GM12878 (cell line): Measurements from ENCODE around the gene SURF2. TPM values are rescaled to one million over a fixed set of nuclear protein-coding genes. Genes with fewer than 3 reads are reported as not detected.
A peak's percentile ranks its signal among the peaks of the same experiment; 100 is the strongest.

Source experiments
- ATAC-seq: fragments of 200-7000 bp; cut with Tn5 transposase; 3 replicates; pipeline ENCODE4 v1.9.1; 2020; ENCODE audit warnings: mild to moderate bottlenecking, moderate library complexity
- BruUV-seq: library from RNA; stranded (reverse); fragments of 400-500 nt; replicated peaks from 2 replicates; lab custom pipeline; 2021; lab: Mats Ljungman, UMichigan
- CTCF ChIA-PET: fragments of 300-600 bp; sonication (Branson Sonifier 250); formaldehyde crosslinking; extraction: SDS; loops from one replicate; lab custom pipeline; 2021; ENCODE audit warnings: inconsistent platforms; lab: Yijun Ruan, JAX
- POLR2A ChIA-PET: fragments of 350-600 bp; formaldehyde crosslinking; extraction: SDS; loops from one replicate; lab custom pipeline; 2021; ENCODE audit warnings: inconsistent platforms; lab: Charles Lee
- RAD21 ChIA-PET: fragments of 300-600 bp; sonication (Branson Sonifier 250); formaldehyde crosslinking; loops from one replicate; lab custom pipeline; 2023; ENCODE audit warnings: antibody characterized with exemption; ENCODE audit not compliant: unreplicated experiment; lab: Charles Lee
- SMC1A ChIA-PET: fragments of 300-600 bp; sonication (Branson Sonifier 250); formaldehyde crosslinking; loops from one replicate; lab custom pipeline; 2023; ENCODE audit not compliant: unreplicated experiment, uncharacterized antibody; lab: Charles Lee
- DNase-seq: peaks from one replicate; pipeline ENCODE4 v3.0.0-alpha.2; 2011; ENCODE audit warnings: low read depth, low spot score
- FAIRE-seq: peaks from 3 replicates; lab custom pipeline; 2011; peaks lifted over from hg19 to GRCh38; lab: Jason Lieb, UNC
- H2AFZ ChIP-seq: 2 replicates; pipeline ENCODE4 v1.6.0; 2011; ENCODE audit warnings: low read depth, low read length, control low read depth; ENCODE audit not compliant: control insufficient read depth
- H3K27ac ChIP-seq: 2 replicates; pipeline ENCODE4 v1.5.1; 2011; ENCODE audit warnings: control low read depth; ENCODE audit not compliant: control insufficient read depth, insufficient read depth
- H3K27me3 ChIP-seq, 2 experiments: replicated peaks in 1 of 2; 2 replicates each; pipeline versions ENCODE4 v1.6.0 to v1.6.1; 2011; ENCODE audit warnings: low read length in 1 of 2; ENCODE audit not compliant: control insufficient read depth in 2 of 2, insufficient read depth in 2 of 2
- H3K36me3 ChIP-seq, 2 experiments: 2 replicates each; pipeline ENCODE4 v1.5.1; 2011; ENCODE audit warnings: low read length in 1 of 2; ENCODE audit not compliant: control insufficient read depth in 2 of 2, insufficient read depth in 2 of 2
- H3K4me1 ChIP-seq: 2 replicates; pipeline ENCODE4 v1.6.1; 2011; ENCODE audit warnings: mild to moderate bottlenecking, low read length, moderate library complexity, mixed read lengths; ENCODE audit not compliant: control insufficient read depth, insufficient read depth
- H3K4me2 ChIP-seq: 2 replicates; pipeline ENCODE4 v1.6.0; 2011; ENCODE audit warnings: control low read depth; ENCODE audit not compliant: control insufficient read depth, insufficient read depth
- H3K4me3 ChIP-seq: fragments of 200-600 bp; sonication (generic); 2 replicates; pipeline ENCODE4 v1.5.1; 2016
- H3K79me2 ChIP-seq: 2 replicates; pipeline ENCODE4 v1.6.0; 2011; ENCODE audit warnings: low read length; ENCODE audit not compliant: control insufficient read depth, insufficient read depth
- H3K9ac ChIP-seq: 2 replicates; pipeline ENCODE4 v1.8.0; 2011; ENCODE audit warnings: low read length, control low read depth, mixed read lengths; ENCODE audit not compliant: control insufficient read depth, insufficient read depth
- H3K9me3 ChIP-seq: replicated peaks from 3 replicates; pipeline ENCODE4 v1.5.1; 2011; ENCODE audit warnings: mild to moderate bottlenecking, low read length; ENCODE audit not compliant: control insufficient read depth, insufficient read depth
- H4K20me1 ChIP-seq: 2 replicates; pipeline ENCODE4 v1.6.0; 2011; ENCODE audit not compliant: control insufficient read depth, insufficient read depth
- BRCA1 ChIP-seq: IDR thresholded peaks from 2 replicates; pipeline ENCODE4 v1.6.1; 2011; ENCODE audit warnings: low read depth, low read length, improper control_type of control experiment
- DPF2 ChIP-seq: fragments of 450-650 bp; IDR thresholded peaks from 2 replicates; pipeline ENCODE4 v1.6.1; 2017; ENCODE audit warnings: mild to moderate bottlenecking
- ESRRA ChIP-seq: IDR thresholded peaks from 2 replicates; pipeline ENCODE4 v1.6.1; 2012; ENCODE audit warnings: mild to moderate bottlenecking, low read length, improper control_type of control experiment
- FOXM1 ChIP-seq: IDR thresholded peaks from 2 replicates; pipeline ENCODE4 v1.6.1; 2012; ENCODE audit warnings: low read depth, mild to moderate bottlenecking, inconsistent platforms, low read length, moderate library complexity
- MYC ChIP-seq: IDR thresholded peaks from 2 replicates; pipeline ENCODE4 v1.6.1; 2011; ENCODE audit warnings: mild to moderate bottlenecking, low read length, moderate library complexity, inconsistent platforms; ENCODE audit not compliant: insufficient read depth, insufficient replicate concordance, insufficient read length, severe bottlenecking
- POLR2AphosphoS5 ChIP-seq: IDR thresholded peaks from 2 replicates; pipeline ENCODE4 v1.6.1; 2011; ENCODE audit warnings: mild to moderate bottlenecking, low read length, inconsistent platforms
- SMAD1 ChIP-seq: fragments of 450-650 bp; IDR thresholded peaks from 2 replicates; pipeline ENCODE4 v1.6.1; 2018; ENCODE audit warnings: mild to moderate bottlenecking, low read depth; ENCODE audit not compliant: partially characterized antibody
- SPI1 ChIP-seq: IDR thresholded peaks from 2 replicates; pipeline ENCODE4 v1.6.1; 2011; ENCODE audit warnings: low read depth, mild to moderate bottlenecking, low read length, moderate library complexity, borderline replicate concordance; ENCODE audit not compliant: insufficient read depth
- STAT1 ChIP-seq: fragments of 450-650 bp; conservative IDR thresholded peaks from 2 replicates; pipeline ENCODE4 v1.6.1; 2014; ENCODE audit warnings: antibody characterized with exemption, mild to moderate bottlenecking
- whole genome bisulfite sequencing: methylation state at CpG from one replicate; pipeline ENCODE4 v1.1.6; 2016; ENCODE audit warnings: low lambda C conversion rate; ENCODE audit not compliant: insufficient replicate concordance, insufficient coverage; ENCODE audit errors: missing lambda C conversion rate; 5-methylcytosine and 5-hydroxymethylcytosine counted together
- in situ Hi-C: fragments of 300-500 bp; cut with MboI; formaldehyde crosslinking; loops from 9 replicates; pipeline ENCODE4 v1.14.3; 2018; ENCODE audit warnings: mixed read lengths
- intact Hi-C: fragments of 100-400 bp; cut with micrococcal nuclease; formaldehyde crosslinking; loops from one replicate; pipeline ENCODE4 v1.14.2; 2022; ENCODE audit not compliant: unreplicated experiment
- polyA plus RNA-seq, 11 experiments: library from polyadenylated mRNA; depleted of rRNA in 4 of 11; unstranded in 6 of 11; stranded (reverse) in 5 of 11; fragments of >200 nt; fragmentation: Nextera tagmentation in 4 of 11; fragmentation: Illumina TruSeq in 1 of 11; extraction: Ambion mirVana in 4 of 11; extraction: Trizol in 1 of 11; gene quantifications; 1 replicate in 1 of 11; 2 replicates in 10 of 11; pipeline versions ENCODE4 v1.2.1 to v1.2.3, GENCODE V29; 2011 to 2016; ENCODE audit warnings: inconsistent platforms in 2 of 11, missing spikeins in 2 of 11, low read depth in 1 of 11
- total RNA-seq, 4 experiments: library from RNA; depleted of rRNA in 3 of 4; stranded (reverse); fragments of >200 nt in 3 of 4; fragmentation: Illumina TruSeq in 1 of 4; extraction: Trizol in 1 of 4; gene quantifications; 2 replicates each; pipeline versions ENCODE4 v1.2.1 to v1.2.3, GENCODE V29; 2013 to 2021
- TF ChIP-seq, protein P1 (sequence below): fragments of 450-650 bp; IDR thresholded peaks from 2 replicates; pipeline ENCODE4 v1.6.1; 2017; ENCODE audit warnings: mild to moderate bottlenecking, low read depth, inconsistent platforms; ENCODE audit not compliant: poor library complexity, severe bottlenecking
- TF ChIP-seq, protein P2 (sequence below): fragments of 450-650 bp; IDR thresholded peaks from 2 replicates; pipeline ENCODE4 v1.6.1; 2017; ENCODE audit warnings: low read depth, mild to moderate bottlenecking, moderate library complexity

SURF2 gene
- total and polyA plus RNA-seq, 10 of the 15 experiments (the other 5 are each of a cell fraction or from before 2014, with no cell fraction given) = 4.0 to 41.7 (median 20.8) TPM

DNA sequence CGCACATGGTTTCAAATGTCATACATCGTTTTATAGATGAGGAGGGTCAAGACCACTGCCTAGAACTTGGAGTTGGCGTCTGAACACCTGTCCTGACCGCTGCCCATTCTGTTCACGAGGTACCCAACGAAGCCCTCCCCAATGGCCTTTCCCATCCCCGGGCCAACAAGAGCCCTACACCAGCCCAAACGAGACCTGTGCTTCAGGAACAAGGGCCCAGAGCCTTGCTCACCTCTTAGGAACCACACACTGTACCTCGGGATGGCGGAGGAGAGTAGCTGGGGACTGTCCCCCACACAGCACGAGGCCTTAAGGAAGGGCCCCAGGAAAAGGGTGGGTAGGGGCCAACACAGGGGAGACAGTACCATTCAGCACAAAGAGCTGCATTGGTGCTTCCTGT, 23.3 kb upstream of the SURF2 start:
- peak; percentile 2; the same call in 1 of the 2 replicates for TF ChIP-seq POLR2AphosphoS5
- no peak for TF ChIP-seq SMAD1
- no peak for TF ChIP-seq FOXM1
- TF ChIP-seq, all 136 proteins: peak for 1
- in situ Hi-C loops = no loop called here
- no peaks in the 10 kb centered on the region for H3K27me3 ChIP-seq

DNA sequence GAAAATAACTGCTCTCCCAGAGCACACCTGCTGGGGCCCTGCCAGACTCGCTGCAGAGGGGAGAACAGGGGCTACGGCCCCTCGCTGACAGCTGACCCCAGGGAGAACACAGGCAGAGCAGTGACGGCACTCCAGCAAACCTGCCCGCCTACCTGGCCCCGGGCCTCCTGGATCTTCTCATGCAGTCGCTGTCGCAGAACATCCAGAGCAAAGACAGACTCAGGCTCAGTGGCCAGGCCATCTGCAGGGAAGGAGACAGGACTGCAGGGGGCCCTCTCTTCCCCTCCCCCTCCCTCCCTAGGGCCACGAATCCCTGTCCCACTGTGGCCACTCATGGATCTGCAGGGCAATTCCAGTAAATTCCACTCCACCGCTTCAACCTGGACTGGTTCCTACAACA, 22.8 kb upstream of the SURF2 start:
- no TSS peak for BruUV-seq
- FAIRE-seq (no peak), ATAC-seq (no peak), DNase-seq (no peak)
- H3K27me3 ChIP-seq = no peaks in the 10 kb centered on the region
- in situ Hi-C loops = no loop called here
- no peaks in the 10 kb centered on the region for H3K9me3 ChIP-seq
- RAD21 ChIA-PET = no interaction called here
- no peaks in the 10 kb centered on the region; the same call in 1 of the 2 replicates for H3K4me1 ChIP-seq
- no peak overlapping the region for H3K27ac ChIP-seq
- peaks cover 14 to 24% of the 10 kb centered on the region in 2 experiments; a peak in 3 of 4 replicates for H3K36me3 ChIP-seq
- SMC1A ChIA-PET = no interaction called here
- intact Hi-C loops = no loop called here
- H3K9ac ChIP-seq = no peak overlapping the region
- POLR2A ChIA-PET = no interaction called here
- H4K20me1 ChIP-seq = no peaks in the 10 kb centered on the region
- CTCF ChIA-PET = no interaction called here
- H3K4me3 ChIP-seq = no peak overlapping the region
- no peak overlapping the region for H2AFZ ChIP-seq
- WGBS = 95% methylated on average over 10 of the region's 10 CpGs
- H3K79me2 ChIP-seq = peaks cover 30% of the 10 kb centered on the region
- H3K4me2 ChIP-seq = no peak overlapping the region
- no peak for TF ChIP-seq BRCA1
- TF ChIP-seq, protein P1, sequence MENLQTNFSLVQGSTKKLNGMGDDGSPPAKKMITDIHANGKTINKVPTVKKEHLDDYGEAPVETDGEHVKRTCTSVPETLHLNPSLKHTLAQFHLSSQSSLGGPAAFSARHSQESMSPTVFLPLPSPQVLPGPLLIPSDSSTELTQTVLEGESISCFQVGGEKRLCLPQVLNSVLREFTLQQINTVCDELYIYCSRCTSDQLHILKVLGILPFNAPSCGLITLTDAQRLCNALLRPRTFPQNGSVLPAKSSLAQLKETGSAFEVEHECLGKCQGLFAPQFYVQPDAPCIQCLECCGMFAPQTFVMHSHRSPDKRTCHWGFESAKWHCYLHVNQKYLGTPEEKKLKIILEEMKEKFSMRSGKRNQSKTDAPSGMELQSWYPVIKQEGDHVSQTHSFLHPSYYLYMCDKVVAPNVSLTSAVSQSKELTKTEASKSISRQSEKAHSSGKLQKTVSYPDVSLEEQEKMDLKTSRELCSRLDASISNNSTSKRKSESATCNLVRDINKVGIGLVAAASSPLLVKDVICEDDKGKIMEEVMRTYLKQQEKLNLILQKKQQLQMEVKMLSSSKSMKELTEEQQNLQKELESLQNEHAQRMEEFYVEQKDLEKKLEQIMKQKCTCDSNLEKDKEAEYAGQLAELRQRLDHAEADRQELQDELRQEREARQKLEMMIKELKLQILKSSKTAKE = no peak
- TF ChIP-seq, protein P2, sequence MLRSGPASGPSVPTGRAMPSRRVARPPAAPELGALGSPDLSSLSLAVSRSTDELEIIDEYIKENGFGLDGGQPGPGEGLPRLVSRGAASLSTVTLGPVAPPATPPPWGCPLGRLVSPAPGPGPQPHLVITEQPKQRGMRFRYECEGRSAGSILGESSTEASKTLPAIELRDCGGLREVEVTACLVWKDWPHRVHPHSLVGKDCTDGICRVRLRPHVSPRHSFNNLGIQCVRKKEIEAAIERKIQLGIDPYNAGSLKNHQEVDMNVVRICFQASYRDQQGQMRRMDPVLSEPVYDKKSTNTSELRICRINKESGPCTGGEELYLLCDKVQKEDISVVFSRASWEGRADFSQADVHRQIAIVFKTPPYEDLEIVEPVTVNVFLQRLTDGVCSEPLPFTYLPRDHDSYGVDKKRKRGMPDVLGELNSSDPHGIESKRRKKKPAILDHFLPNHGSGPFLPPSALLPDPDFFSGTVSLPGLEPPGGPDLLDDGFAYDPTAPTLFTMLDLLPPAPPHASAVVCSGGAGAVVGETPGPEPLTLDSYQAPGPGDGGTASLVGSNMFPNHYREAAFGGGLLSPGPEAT = no peak
- no peak for TF ChIP-seq ESRRA
- no peak for TF ChIP-seq STAT1
- TF ChIP-seq DPF2 = no peak
- TF ChIP-seq SPI1 = no peak
- no peak for TF ChIP-seq MYC

More for the DNA sequence above, 23.3 kb upstream of the SURF2 start:
- no peak for ATAC-seq
- over 99% methylated on average over 11 of the region's 11 CpGs for WGBS
- Histone ChIP-seq H3K4me2 (no peak overlapping the region), H3K9me3 (no peaks in the 10 kb centered on the region), H3K4me1 (no peaks in the 10 kb centered on the region; the same call in 1 of the 2 replicates), H3K4me3 (no peak overlapping the region), H3K79me2 (peaks cover 30% of the 10 kb centered on the region), H4K20me1 (no peaks in the 10 kb centered on the region), H3K27ac (no peak overlapping the region), H2AFZ (no peak overlapping the region), H3K36me3 (peaks cover 14 to 24% of the 10 kb centered on the region in 2 experiments; a peak in 3 of 4 replicates), H3K9ac (no peak overlapping the region)
- CTCF ChIA-PET = no interaction called here
- POLR2A ChIA-PET = no interaction called here
- SMC1A ChIA-PET = no interaction called here
- FAIRE-seq = no peak
- DNase-seq = no peak
- intact Hi-C loops = no loop called here
- BruUV-seq = no TSS peak
- RAD21 ChIA-PET = no interaction called here
